Activated CD4-positive, CD25-positive, alpha-beta regulatory T cell treated with anti-CD3 and anti-CD28 coated beads, Interleukin-2, amount 50 U/mL, for 16 hours (primary cell): Measurements from ENCODE around the gene COL5A2.

Experiments
- DNase-seq: peaks from one replicate; pipeline ENCODE4 v3.0.0-alpha.2; 2020; ENCODE audit warnings: low read depth, low spot score

The COL5A2 gene

GRCh38 chr2:189102735-189103134 lies 76.8 kb downstream of the COL5A2 start:
- DNase-seq = no peak

GRCh38 chr2:189097934-189098333 lies 81.6 kb downstream of the COL5A2 start:
- DNase-seq = no peak

- DNase-seq = no peak
Observed at GRCh38 chr2:189096769-189097447, 82.7 kb downstream of the COL5A2 start.

DNA sequence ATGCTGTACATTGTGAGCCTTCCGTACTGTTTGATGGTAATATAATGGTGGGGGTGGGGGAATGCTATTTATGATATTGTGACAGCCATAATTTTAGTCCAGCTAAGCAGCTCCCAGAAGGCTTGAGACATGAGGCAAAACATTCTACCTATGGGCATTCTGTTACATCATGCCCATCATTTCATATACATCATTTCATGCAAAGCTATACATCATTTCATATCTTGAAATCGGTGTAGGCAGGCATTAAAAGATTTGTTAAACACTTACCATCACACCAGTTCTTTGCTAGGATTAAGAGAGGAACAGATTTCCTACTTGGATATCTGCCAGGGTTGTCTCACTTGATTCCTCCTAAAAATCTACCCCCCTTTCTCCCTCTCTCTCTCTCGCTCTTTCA lies 84.5 kb downstream of the COL5A2 start:
- no peak for DNase-seq

DNA sequence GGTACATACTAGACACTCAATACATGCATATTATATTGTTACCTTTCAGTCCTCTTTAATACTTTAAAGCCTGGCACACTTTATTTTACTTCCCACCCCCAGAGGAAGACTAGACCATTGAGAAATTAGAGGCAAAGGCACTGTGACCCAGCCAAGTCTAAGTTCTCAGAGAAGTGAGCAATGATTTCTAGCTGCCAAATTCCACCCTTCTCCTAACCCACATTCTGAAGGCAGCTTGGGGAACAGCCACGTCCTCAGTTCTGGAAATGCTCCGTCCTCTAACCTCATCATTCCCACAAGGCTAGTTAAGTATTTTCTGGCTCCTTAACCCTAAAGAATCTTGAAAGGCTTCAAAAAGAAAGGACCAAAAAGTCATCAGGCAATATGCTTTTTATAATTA lies 86.6 kb downstream of the COL5A2 start:
- DNase-seq = no peak

- no peak for DNase-seq
Observed at GRCh38 chr2:189091253-189091652, 88.3 kb downstream of the COL5A2 start.

GRCh38 chr2:189088591-189089205 lies 90.9 kb downstream of the COL5A2 start:
- no peak for DNase-seq

DNA sequence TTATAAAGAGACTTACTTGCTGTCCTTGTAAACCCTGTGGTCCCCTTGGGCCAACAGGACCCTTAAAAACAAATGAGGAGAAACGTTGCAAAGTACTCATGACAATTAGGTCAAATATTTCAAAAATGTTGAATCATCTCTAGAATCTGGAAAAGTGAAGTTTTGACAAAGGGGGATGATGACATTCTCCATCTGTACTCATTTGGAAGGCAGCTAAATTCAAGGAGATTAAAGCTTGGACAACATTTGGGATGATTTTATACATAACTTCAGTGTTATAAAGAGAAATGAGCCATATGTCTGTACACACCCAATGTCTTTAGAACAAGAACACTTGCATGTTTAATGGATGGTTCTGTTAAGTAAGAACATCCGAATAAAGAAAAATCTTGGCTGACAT lies 92.9 kb downstream of the COL5A2 start:
- no peak for DNase-seq

DNA sequence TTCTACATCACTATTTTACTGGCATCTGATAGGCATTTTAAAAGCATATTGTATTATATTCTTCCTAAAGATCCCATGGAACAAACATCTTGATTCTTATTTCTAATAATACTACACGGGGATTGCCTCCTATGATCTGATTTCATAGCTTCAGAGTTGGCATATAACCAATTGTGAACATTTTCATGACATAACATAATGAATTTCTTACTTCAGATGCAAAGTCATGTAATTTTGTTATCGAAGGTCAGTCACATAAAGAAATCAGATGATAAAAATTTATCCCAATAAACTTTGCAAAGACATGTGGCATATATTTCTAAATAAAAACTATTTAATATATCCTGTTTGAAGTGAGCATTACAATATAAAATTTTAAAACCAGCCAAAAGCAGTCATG lies 93.3 kb downstream of the COL5A2 start:
- DNase-seq = no peak

DNA sequence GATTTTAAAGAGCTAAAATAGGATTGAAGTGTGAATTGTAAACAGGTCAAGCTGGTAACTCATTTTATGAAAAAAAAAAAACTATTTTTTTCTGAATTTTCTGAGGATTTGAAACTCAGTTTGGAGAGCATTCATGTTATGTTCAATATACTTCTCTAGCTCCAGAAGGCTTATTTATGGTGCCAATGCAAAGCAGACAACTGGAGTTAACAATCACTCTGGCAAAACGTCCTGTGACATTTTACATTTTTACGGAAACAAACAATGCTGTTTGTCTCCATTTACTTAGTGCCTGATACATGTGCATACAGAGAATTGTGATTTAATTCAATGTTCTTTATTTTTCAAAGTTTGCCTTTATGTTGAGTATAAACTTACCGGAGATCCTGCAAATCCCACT lies 96.0 kb downstream of the COL5A2 start:
- DNase-seq = no peak

- DNase-seq = no peak
Observed at GRCh38 chr2:189083106-189083505, 96.5 kb downstream of the COL5A2 start.

GRCh38 chr2:189082376-189082975 lies 97.1 kb downstream of the COL5A2 start:
- no peak for DNase-seq

DNA sequence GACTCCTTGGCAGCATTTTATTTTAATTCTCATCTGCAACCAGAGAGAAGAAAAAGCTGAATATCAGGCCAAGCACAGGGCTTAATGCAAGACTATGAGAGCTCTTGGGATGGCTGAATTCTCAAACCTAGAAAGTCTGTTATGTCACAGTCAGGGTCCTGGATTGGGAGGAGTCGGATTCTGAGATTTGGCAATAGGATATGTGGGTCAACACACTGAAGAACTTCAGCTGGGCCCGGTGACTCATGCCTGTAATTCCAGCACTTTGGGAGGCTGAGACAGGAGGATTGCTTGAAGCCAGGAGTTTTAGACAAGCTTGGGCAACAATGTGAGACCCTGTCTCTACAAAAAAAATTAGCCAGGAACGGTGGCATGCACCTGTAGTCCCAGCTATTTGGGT lies 103.0 kb downstream of the COL5A2 start:
- DNase-seq = no peak

DNA sequence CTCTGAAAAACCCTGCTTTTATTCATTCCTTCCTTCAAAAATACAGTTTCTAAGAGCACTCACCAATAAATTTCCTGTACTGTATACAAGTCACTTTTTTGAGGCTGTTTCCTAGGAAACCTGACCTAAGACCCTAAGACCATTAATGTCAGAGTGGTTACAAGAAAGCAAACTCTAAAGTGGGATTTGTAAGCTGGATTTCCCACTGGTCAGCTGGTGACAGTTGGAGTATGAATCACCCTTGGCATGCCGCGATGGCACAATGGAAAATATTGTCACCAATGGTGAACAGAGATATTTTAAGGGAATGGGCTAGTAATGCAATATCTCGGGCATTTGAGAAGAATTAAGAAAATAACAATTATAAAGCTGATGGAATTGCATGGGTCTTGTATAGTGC lies 103.4 kb downstream of the COL5A2 start:
- no peak for DNase-seq

GRCh38 chr2:189074506-189074905 lies 105.1 kb downstream of the COL5A2 start:
- no peak for DNase-seq

DNA sequence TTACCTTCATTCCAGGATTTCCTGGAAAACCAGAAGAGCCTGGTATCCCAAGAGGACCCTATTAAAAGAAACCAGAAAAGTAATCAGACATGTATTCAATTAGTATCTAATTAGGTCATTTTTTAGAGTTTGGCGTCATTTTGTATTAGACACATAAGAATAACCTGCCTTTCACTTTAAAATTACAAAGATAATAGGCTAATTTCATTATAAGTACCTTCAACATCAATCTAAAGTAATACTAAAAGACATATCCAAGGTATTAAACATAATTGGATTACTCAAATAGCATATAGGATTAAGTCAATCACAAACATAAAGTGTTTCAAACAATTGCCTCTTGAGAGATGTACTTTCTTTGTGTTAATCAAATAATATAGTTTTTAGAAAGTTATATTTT lies 107.5 kb downstream of the COL5A2 start:
- DNase-seq = no peak

GRCh38 chr2:189069855-189070619 lies 109.5 kb downstream of the COL5A2 start:
- no peak for DNase-seq

DNA sequence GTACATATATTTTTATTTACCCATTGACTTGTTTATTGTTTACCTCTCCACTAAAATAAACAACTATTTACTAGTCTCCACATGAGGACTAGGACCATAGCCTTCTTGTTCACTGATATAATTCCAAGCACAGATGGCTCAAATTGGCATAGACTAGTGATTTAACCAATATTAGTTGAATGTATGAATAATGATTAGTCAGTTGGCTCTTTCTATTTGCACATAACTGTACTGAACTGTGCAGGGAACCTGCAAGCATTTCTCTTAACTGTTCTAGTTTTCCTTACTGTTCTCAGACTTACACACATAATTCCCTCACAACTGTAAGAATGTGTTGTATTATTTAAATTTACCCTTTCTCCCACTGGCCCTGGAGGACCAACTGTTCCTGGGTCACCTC lies 113.5 kb downstream of the COL5A2 start:
- DNase-seq = no peak

DNA sequence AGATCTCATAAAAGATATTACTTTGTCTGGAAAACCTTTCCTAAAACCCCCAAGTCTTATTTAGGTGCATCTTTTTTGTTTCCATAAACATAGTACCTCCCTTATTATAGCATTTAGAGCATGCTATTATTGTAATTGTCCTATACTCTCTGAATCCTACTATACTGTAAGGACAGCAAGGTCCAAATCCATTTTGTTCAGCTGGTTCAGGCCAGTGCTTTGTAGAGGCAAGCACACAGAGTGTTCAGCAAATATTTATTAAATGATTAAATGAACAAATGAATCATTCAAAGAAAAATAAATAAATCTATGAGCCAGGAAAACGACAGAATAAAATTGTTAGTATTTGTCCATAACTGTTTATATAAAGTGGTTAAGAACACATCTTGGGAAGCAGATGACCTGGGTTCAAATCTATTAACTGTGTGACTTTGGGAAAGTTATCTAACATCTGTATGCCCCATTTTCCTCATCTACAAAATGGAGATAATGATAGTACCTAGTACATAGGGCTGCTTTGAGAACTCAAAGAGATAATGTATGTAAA lies 119.4 kb downstream of the COL5A2 start:
- DNase-seq = no peak

GRCh38 chr2:189057316-189057715 lies 122.2 kb downstream of the COL5A2 start:
- DNase-seq = no peak

- DNase-seq = no peak
Observed at GRCh38 chr2:189056200-189057106, 123.1 kb downstream of the COL5A2 start.
